ENCODE data around the gene MTA1. TPM values are rescaled to one million over a fixed set of nuclear protein-coding genes. Genes with fewer than 3 reads are reported as not detected.

The MTA1 gene
- polyA plus RNA-seq, 4 donors, result 92.8 to 167 (median 112) TPM

GRCh38 chr14:105421723-105422615 is 2.3 kb downstream of the MTA1 start:
- no peak for DNase-seq (ENCODE audit: low read depth in 4 of 4, low spot score in 3 of 4)

- DNase-seq (ENCODE audit: low read depth in 4 of 4, low spot score in 3 of 4), result no peak
Measured at GRCh38 chr14:105422695-105423487, 3.3 kb downstream of the MTA1 start.

GRCh38 chr14:105423488-105424195 is 4.0 kb downstream of the MTA1 start:
- DNase-seq (ENCODE audit: low read depth in 4 of 4, low spot score in 3 of 4), result no peak

GRCh38 chr14:105424861-105425260 is 5.2 kb downstream of the MTA1 start:
- no peak for DNase-seq (ENCODE audit: low read depth in 4 of 4, low spot score in 3 of 4)

- no peak for DNase-seq (ENCODE audit: low read depth in 4 of 4, low spot score in 3 of 4)
Measured at GRCh38 chr14:105425823-105426247, 6.2 kb downstream of the MTA1 start.

- no peak for DNase-seq (ENCODE audit: low read depth in 4 of 4, low spot score in 3 of 4)
Measured at GRCh38 chr14:105426416-105427130, 6.9 kb downstream of the MTA1 start.

GRCh38 chr14:105427412-105427811 is 7.8 kb downstream of the MTA1 start:
- DNase-seq (ENCODE audit: low read depth in 4 of 4, low spot score in 3 of 4), result no peak

GRCh38 chr14:105427936-105428485 is 8.4 kb downstream of the MTA1 start:
- no peak for DNase-seq (ENCODE audit: low read depth in 4 of 4, low spot score in 3 of 4)

- no peak for DNase-seq (ENCODE audit: low read depth in 4 of 4, low spot score in 3 of 4)
Measured at GRCh38 chr14:105430042-105430441, 10.4 kb downstream of the MTA1 start.

GRCh38 chr14:105430565-105430964 is 10.9 kb downstream of the MTA1 start:
- DNase-seq (ENCODE audit: low read depth in 4 of 4, low spot score in 3 of 4), result no peak

- no peak for DNase-seq (ENCODE audit: low read depth in 4 of 4, low spot score in 3 of 4)
Measured at GRCh38 chr14:105431256-105431655, 11.6 kb downstream of the MTA1 start.

GRCh38 chr14:105432657-105433056 is 13.0 kb downstream of the MTA1 start:
- DNase-seq (ENCODE audit: low read depth in 4 of 4, low spot score in 3 of 4), result no peak

GRCh38 chr14:105433161-105433605 is 13.6 kb downstream of the MTA1 start:
- DNase-seq (ENCODE audit: low read depth in 4 of 4, low spot score in 3 of 4), result no peak

- no peak for DNase-seq (ENCODE audit: low read depth in 4 of 4, low spot score in 3 of 4)
Measured at GRCh38 chr14:105436402-105436801, 16.8 kb downstream of the MTA1 start.

GRCh38 chr14:105436891-105437722 is 17.5 kb downstream of the MTA1 start:
- DNase-seq (ENCODE audit: low read depth in 4 of 4, low spot score in 3 of 4), result no peak

GRCh38 chr14:105437723-105438500 is 18.3 kb downstream of the MTA1 start:
- DNase-seq (ENCODE audit: low read depth in 4 of 4, low spot score in 3 of 4), result no peak

- DNase-seq (ENCODE audit: low read depth in 4 of 4, low spot score in 3 of 4), result no peak
Measured at GRCh38 chr14:105439179-105439578, 19.6 kb downstream of the MTA1 start.
